Stimulated activated CD8-positive, alpha-beta memory T cell treated with anti-CD3 and anti-CD28 coated beads, Interleukin-4, amount 100 ng/mL, for 4 hours (primary cell): ENCODE results near the gene LRP1B.
"Not testable (repeated sequence)": the region's sequence is repeated elsewhere in the genome, so short reads cannot be mapped to it uniquely, and the experiment has no call there.

Experiments
- DNase-seq, 2 donors: peaks; one replicate each; pipeline ENCODE4 v3.0.0-alpha.2; 2020; ENCODE audit warnings: low read depth in 2 of 2, low spot score in 1 of 2

Gene LRP1B

GRCh38 chr2:141195087-141195486 is 935.7 kb downstream of the LRP1B start:
- DNase-seq = no peak

GRCh38 chr2:141187075-141187439 is 943.8 kb downstream of the LRP1B start:
- no peak for DNase-seq

- no peak for DNase-seq
Observed at GRCh38 chr2:141186413-141187074, 944.3 kb downstream of the LRP1B start.

GRCh38 chr2:141182246-141182645 is 948.6 kb downstream of the LRP1B start:
- DNase-seq = no peak

- DNase-seq = not testable (repeated sequence)
Observed at GRCh38 chr2:141169117-141169516, 961.7 kb downstream of the LRP1B start.

- DNase-seq = no peak
Observed at GRCh38 chr2:141162314-141162713, 968.5 kb downstream of the LRP1B start.

- DNase-seq = no peak
Observed at GRCh38 chr2:141151611-141152286, 979.1 kb downstream of the LRP1B start.

- no peak for DNase-seq
Observed at GRCh38 chr2:141142025-141142424, 988.8 kb downstream of the LRP1B start.

GRCh38 chr2:141137122-141137693 is 993.6 kb downstream of the LRP1B start:
- no peak for DNase-seq

- no peak for DNase-seq
Observed at GRCh38 chr2:141133883-141134282, 996.9 kb downstream of the LRP1B start.

GRCh38 chr2:141125432-141125831 is 1005.4 kb downstream of the LRP1B start:
- DNase-seq = no peak

GRCh38 chr2:141118836-141119235 is 1012.0 kb downstream of the LRP1B start:
- no peak for DNase-seq

GRCh38 chr2:141113301-141113700 is 1017.5 kb downstream of the LRP1B start:
- DNase-seq = no peak

GRCh38 chr2:141109633-141110032 is 1021.2 kb downstream of the LRP1B start:
- no peak for DNase-seq

GRCh38 chr2:141105763-141106162 is 1025.1 kb downstream of the LRP1B start:
- no peak for DNase-seq

- DNase-seq = no peak
Observed at GRCh38 chr2:141103216-141103615, 1027.6 kb downstream of the LRP1B start.

- no peak for DNase-seq
Observed at GRCh38 chr2:141079231-141079630, 1051.6 kb downstream of the LRP1B start.

- DNase-seq = no peak
Observed at GRCh38 chr2:141075753-141076152, 1055.1 kb downstream of the LRP1B start.

GRCh38 chr2:141068053-141068682 is 1062.6 kb downstream of the LRP1B start:
- DNase-seq = no peak

- no peak for DNase-seq
Observed at GRCh38 chr2:141065042-141065441, 1065.8 kb downstream of the LRP1B start.

- DNase-seq = no peak
Observed at GRCh38 chr2:141063406-141063805, 1067.4 kb downstream of the LRP1B start.

GRCh38 chr2:141062443-141062842 is 1068.4 kb downstream of the LRP1B start:
- no peak for DNase-seq
